ENCODE results near the gene NT5DC4.

NT5DC4 gene

GRCh38 chr2:112720785-112721184 is at the start of gene NT5DC4:
Gene NT5DC4, plus strand, starts transcription at chr2:112721020. Its CDS starts 60 bp downstream, at chr2:112721080.
- DNase-seq: no peak

- no peak for DNase-seq
These were observed 49.0 kb upstream of the NT5DC4 start for GRCh38 chr2:112671801-112672200.

GRCh38 chr2:112673008-112673407 is 47.8 kb upstream of the NT5DC4 start:
- DNase-seq: no peak

- DNase-seq: no peak
These were observed 46.6 kb upstream of the NT5DC4 start for GRCh38 chr2:112674229-112674628.

GRCh38 chr2:112679484-112679883 is 41.3 kb upstream of the NT5DC4 start:
- no peak for DNase-seq

GRCh38 chr2:112680666-112681101 is 40.1 kb upstream of the NT5DC4 start:
- no peak for DNase-seq

GRCh38 chr2:112682101-112682500 is 38.7 kb upstream of the NT5DC4 start:
- DNase-seq: no peak

GRCh38 chr2:112683550-112684414 is 37.0 kb upstream of the NT5DC4 start:
- DNase-seq: no peak

GRCh38 chr2:112684415-112684775 is 36.4 kb upstream of the NT5DC4 start:
- no peak for DNase-seq

- no peak for DNase-seq
These were observed 35.4 kb upstream of the NT5DC4 start for GRCh38 chr2:112685271-112685884.

- DNase-seq: no peak
These were observed 34.2 kb upstream of the NT5DC4 start for GRCh38 chr2:112686348-112687217.

- no peak for DNase-seq
These were observed 33.3 kb upstream of the NT5DC4 start for GRCh38 chr2:112687522-112687921.

GRCh38 chr2:112688086-112688880 is 32.5 kb upstream of the NT5DC4 start:
- no peak for DNase-seq

GRCh38 chr2:112690853-112691401 is 29.9 kb upstream of the NT5DC4 start:
- DNase-seq: peak; percentile 72

- DNase-seq: peak; percentile 19
These were observed 28.9 kb upstream of the NT5DC4 start for GRCh38 chr2:112691881-112692281.

- peak; percentile 73 for DNase-seq
These were observed 28.3 kb upstream of the NT5DC4 start for GRCh38 chr2:112692495-112692911.

GRCh38 chr2:112692918-112693317 is 27.9 kb upstream of the NT5DC4 start:
- DNase-seq: peak; percentile 61

GRCh38 chr2:112693596-112693995 is 27.2 kb upstream of the NT5DC4 start:
- no peak for DNase-seq

- no peak for DNase-seq
These were observed 26.6 kb upstream of the NT5DC4 start for GRCh38 chr2:112694182-112694581.

- no peak for DNase-seq
These were observed 21.8 kb upstream of the NT5DC4 start for GRCh38 chr2:112698834-112699515.

- DNase-seq: no peak
These were observed 20.7 kb upstream of the NT5DC4 start for GRCh38 chr2:112699984-112700667.
